ENCODE results near the gene KDM4F.

The KDM4F gene

GRCh38 chr11:95068549-95068948 is 19.3 kb downstream of the KDM4F start:
- no peak for TF ChIP-seq CTCF (IDR thresholded peaks at IDR 0.05; ENCODE audit: low read depth, low read length)
- peak overlapping the region; percentile 90 for H3K4me3 ChIP-seq (ENCODE audit: low read depth, low read length)
- peak; percentile 93 for DNase-seq (ENCODE audit: low read depth, low spot score)
- in situ Hi-C loops (cut with HindIII; ENCODE audit: low sequenced_read_pairs), result loop anchor here (10.0 kb wide), 1 partner anchor 646 kb away; no protein-coding TSS in a partner anchor

GRCh38 chr11:95070471-95070870 is 21.2 kb downstream of the KDM4F start:
- no peak for DNase-seq (ENCODE audit: low read depth, low spot score)
- H3K4me3 ChIP-seq (ENCODE audit: low read depth, low read length), result no peak overlapping the region
- no peak for TF ChIP-seq CTCF (IDR thresholded peaks at IDR 0.05; ENCODE audit: low read depth, low read length)
- in situ Hi-C loops (cut with HindIII; ENCODE audit: low sequenced_read_pairs), result no loop called here

GRCh38 chr11:95072948-95073347 is 23.7 kb downstream of the KDM4F start:
- in situ Hi-C loops (cut with HindIII; ENCODE audit: low sequenced_read_pairs), result no loop called here
- DNase-seq (ENCODE audit: low read depth, low spot score), result no peak
- TF ChIP-seq CTCF (IDR thresholded peaks at IDR 0.05; ENCODE audit: low read depth, low read length), result no peak
- H3K4me3 ChIP-seq (ENCODE audit: low read depth, low read length), result no peak overlapping the region

- H3K4me3 ChIP-seq (ENCODE audit: low read depth, low read length), result no peak overlapping the region
- in situ Hi-C loops (cut with HindIII; ENCODE audit: low sequenced_read_pairs), result no loop called here
- no peak for DNase-seq (ENCODE audit: low read depth, low spot score)
- no peak for TF ChIP-seq CTCF (IDR thresholded peaks at IDR 0.05; ENCODE audit: low read depth, low read length)
Measured at GRCh38 chr11:95074792-95075563, 25.8 kb downstream of the KDM4F start.

GRCh38 chr11:95076416-95076815 is 27.2 kb downstream of the KDM4F start:
- DNase-seq (ENCODE audit: low read depth, low spot score), result peak; percentile 91
- no peak overlapping the region for H3K4me3 ChIP-seq (ENCODE audit: low read depth, low read length)
- in situ Hi-C loops (cut with HindIII; ENCODE audit: low sequenced_read_pairs), result no loop called here
- no peak for TF ChIP-seq CTCF (IDR thresholded peaks at IDR 0.05; ENCODE audit: low read depth, low read length)

GRCh38 chr11:95076981-95077380 is 27.8 kb downstream of the KDM4F start:
- in situ Hi-C loops (cut with HindIII; ENCODE audit: low sequenced_read_pairs), result no loop called here
- H3K4me3 ChIP-seq (ENCODE audit: low read depth, low read length), result no peak overlapping the region
- no peak for TF ChIP-seq CTCF (IDR thresholded peaks at IDR 0.05; ENCODE audit: low read depth, low read length)
- DNase-seq (ENCODE audit: low read depth, low spot score), result no peak

Measured in astrocyte of the spinal cord (primary cell).